HG03280 (cell line): ENCODE results near the gene ALOX5.
A peak's percentile ranks its signal among the peaks of the same experiment; 100 is the strongest.
"Not testable (repeated sequence)": the region's sequence is repeated elsewhere in the genome, so short reads cannot be mapped to it uniquely, and the experiment has no call there.

Experiments
- ATAC-seq: cut with Tn5 transposase; IDR thresholded peaks from one replicate; pipeline ENCODE4 v1.9.1; 2021; ENCODE audit warnings: mild to moderate bottlenecking, moderate library complexity; ENCODE audit not compliant: unreplicated experiment

Gene ALOX5

GRCh38 chr10:45373003-45373575 is 927 bp upstream of the ALOX5 start:
- ATAC-seq, result peak; percentile 34

- ATAC-seq, result peak; percentile 2
Observed at GRCh38 chr10:45374350-45375052, 485 bp downstream of the ALOX5 start.

GRCh38 chr10:45375101-45375500 is 1.1 kb downstream of the ALOX5 start:
- no peak for ATAC-seq

- no peak for ATAC-seq
Observed at GRCh38 chr10:45375716-45376231, 1.8 kb downstream of the ALOX5 start.

DNA sequence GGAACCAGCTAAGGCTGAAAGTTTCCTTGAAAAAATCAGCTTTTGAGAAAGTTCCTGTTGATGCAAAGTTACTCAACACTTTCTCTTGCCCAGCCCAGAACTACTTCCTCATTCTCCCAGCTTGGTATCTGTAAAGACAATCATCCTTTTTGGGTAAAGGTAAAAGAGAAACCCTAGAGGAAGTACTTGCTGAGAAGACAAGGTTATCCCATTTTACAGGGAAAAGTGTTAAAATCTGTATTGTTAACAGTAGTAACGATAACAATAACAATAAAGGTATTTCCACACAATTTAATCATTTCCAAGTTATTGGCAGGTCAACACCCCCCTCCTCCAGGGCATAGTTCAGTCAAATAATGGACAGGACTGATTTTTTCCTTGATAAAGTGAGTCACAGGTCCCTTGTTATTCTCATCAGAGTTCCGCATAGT is 2.4 kb downstream of the ALOX5 start:
- no peak for ATAC-seq

- ATAC-seq, result no peak
Observed at GRCh38 chr10:45377321-45377720, 3.3 kb downstream of the ALOX5 start.

- ATAC-seq, result no peak
Observed at GRCh38 chr10:45377858-45378257, 3.8 kb downstream of the ALOX5 start.

DNA sequence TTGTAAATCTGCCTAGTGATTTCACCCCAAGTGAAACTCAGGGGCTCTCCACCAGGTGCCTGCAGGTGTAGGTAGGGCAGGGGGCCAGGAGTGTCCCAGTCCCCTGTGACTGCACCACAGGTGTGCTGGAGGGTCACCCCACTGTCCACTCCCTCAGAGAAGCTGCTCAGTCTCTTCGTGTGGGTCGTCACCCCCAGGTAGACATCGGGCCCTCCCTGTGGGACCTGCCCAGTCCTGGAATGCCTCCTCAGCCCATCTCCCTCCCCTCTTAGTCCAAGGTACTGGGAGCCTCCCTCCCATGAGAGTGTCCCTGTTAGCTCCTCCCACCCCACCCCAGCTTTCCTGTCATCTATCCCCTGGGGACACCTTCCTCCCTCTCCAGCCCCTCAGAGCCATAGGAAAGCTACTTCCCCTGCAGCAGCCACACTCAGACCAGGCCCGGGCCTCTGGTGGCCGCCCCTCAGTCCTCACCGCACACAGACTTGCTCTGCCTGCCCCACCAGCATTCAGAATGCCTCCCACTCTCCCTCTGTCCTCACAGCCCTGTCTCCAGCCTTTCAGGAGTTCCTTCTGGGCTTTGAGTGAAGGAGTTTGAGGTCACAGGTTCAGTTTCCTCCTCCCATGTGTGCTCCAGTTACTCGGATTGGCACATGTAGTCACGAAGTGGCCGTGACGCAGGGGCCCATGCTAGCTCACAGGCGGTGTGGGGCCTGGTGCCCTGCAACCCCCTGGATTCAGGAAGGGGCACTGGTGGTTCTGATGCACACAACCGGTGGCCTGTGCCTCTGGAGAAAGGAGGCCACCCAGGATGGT is 5.1 kb downstream of the ALOX5 start:
- ATAC-seq, result no peak

DNA sequence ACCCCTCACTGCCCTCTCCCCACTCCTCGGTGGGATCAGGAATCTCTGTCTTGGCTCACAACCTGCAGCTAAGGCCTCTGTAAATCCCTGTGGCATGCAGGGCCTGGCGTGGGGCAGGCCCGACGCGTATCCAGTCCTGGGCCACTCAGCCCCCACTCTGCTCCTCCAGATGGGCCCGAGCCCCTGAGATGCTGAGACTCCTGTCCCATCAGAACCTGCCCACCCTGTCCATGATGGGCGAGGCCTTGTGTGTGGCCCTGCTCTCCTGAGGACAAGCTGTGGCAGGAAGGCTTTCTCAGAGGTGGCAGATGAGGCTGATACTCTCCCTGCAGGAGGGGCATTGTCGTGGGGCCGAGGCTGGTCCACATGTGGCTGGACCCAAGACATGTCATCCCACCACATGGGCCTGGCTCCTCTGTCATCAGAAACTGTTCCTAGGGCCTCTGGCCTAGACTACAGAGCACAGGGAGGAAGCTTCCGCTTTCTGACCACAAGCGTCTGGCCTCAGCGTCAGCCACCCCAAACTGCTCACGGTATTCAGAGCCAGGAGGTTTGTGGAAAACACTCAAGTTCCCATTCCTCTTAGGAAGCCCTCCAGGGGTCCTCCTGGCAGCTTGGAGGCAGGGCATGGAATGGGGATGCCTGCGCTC is 6.0 kb downstream of the ALOX5 start:
- ATAC-seq, result no peak

DNA sequence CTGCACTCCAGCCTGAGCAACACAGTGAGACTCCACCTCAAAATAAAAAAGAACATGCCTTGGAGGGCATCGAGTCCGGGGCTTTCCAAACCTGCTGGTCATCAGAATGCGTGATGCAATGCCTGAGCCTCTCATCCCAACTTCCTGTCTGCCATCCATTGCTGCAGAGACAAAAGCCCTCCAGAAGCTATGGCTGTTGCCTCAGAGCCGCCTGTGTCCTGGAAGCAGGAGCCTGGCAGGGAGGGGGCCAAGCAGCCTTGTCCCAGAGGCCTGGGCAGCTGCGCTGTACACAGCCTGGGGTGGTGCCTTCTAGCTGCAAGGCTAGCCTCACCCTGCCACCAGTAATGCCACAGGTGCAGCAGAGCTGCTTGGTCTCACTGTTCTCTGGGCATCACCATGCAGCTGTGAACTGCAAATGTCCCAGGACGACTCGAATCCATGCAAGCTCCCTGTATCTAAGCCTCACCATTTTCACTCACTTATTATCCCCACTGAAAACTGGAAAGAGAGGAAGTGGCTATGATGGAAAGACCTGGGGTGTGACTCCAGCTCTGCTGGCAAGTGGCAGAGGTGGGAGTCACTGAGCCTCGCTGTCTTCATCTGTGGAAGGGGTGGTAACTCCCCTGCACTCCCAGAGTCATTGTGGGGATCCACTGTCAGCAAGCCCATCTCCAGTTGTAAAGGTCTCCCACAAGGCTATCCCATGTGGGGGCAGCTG is 7.0 kb downstream of the ALOX5 start:
- no peak for ATAC-seq

GRCh38 chr10:45382591-45382990 is 8.6 kb downstream of the ALOX5 start:
- ATAC-seq, result no peak

- no peak for ATAC-seq
Observed at GRCh38 chr10:45383682-45384330, 9.8 kb downstream of the ALOX5 start.

- ATAC-seq, result no peak
Observed at GRCh38 chr10:45386657-45387056, 12.6 kb downstream of the ALOX5 start.

DNA sequence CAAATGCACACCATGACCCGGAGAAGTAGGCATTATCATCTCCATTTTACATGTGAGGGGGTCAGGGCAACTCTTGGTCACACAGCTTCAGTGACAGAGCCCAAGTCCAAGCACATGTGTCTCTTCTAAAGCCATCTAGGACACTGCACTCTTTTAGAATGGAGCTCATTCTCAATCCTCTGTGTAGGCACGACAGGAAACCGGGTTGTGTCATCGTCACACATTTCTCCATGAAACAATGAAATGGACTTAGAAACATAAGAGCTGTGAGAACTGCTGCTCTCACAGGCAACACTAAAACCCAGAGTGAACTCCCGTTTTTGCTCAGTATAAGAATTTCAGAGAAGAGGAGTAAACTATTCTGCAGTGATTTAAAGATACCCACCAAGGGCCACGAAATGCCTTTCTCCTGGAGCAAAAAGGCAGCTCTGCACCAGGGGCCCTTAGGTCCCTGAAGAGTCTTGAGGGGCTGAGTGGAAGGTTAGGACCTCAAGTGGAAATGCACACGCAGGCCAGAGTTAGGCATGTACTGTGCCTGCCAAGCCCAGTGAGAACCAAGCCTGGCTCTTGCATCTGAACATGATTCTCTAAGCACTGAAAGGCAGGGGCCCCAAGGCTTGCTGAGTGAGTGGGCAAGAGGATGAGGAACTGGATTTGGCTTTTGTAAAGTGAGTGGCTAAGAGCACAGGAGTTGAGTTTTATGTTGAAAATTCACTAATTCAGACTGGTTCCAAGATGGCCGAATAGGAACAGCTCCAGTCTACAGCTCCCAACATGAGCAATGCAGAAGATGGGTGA is 13.3 kb downstream of the ALOX5 start:
- ATAC-seq, result no peak

DNA sequence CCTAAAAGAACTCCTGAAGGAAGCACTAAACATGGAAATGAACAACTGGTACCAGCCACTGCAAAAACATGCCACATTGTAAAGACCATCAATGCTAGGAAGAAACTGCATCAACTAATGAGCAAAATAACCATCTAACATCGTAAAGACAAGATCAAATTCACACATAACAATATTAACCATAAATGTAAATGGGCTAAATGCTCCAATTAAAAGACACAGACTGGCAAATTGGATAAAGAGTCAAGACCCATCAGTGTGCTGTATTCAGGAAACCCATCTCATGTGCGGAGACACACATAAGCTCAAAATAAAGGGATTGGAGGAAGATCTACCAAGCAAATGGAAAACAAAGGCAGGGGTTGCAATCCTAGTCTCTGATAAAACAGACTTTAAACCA is 15.7 kb downstream of the ALOX5 start:
- not testable (repeated sequence) for ATAC-seq

GRCh38 chr10:45391636-45392035 is 17.6 kb downstream of the ALOX5 start:
- not testable (repeated sequence) for ATAC-seq

GRCh38 chr10:45395554-45395953 is 21.5 kb downstream of the ALOX5 start:
- no peak for ATAC-seq

GRCh38 chr10:45398595-45398994 is 24.6 kb downstream of the ALOX5 start:
- ATAC-seq, result no peak

GRCh38 chr10:45399113-45399512 is 25.1 kb downstream of the ALOX5 start:
- no peak for ATAC-seq
